Measurements from ENCODE around the gene TMEM14C.
A peak's percentile ranks its signal among the peaks of the same experiment; 100 is the strongest.

TMEM14C gene

DNA sequence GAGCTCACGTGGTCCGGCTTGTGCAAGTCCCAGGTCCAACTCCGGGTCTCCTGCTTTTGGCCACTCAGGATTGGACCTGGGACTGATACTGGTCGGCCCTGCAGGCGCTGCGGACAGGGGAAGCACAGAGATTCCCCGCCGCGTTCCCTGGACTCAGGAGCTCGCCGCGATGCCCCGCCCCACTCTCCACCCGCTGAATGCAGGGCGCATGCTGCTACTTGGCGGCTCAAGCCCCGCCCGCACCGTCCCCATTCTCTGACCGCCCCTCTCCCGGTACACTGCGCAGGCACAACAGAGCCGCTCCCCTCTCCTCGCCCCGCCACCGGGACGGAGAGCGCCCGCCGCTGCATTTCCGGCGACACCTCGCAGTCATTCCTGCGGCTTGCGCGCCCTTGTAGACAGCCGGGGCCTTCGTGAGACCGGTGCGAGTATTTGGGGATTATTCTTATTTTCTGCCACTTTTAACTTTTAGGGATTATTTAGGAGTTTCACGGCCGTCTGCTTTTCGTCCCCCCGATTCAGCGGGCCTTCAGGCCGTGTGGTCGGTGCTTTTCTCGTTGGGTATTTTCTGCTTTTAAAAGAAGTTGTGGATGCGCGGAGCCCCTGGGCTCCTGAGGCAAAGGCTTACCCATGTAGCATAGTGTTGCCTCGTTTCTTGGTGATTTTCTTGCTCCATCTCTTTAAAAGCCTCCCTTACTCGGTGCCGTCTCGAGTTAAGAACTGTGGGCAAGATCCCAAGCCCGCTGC is at the start of gene TMEM14C:
TSS of gene TMEM14C (plus strand) at position 251 of the 747 bp plus-strand sequence. CDS start 1,544 bp downstream, outside the sequence.
- peak; percentile 94 for DNase-seq (ENCODE audit: low spot score)

DNA sequence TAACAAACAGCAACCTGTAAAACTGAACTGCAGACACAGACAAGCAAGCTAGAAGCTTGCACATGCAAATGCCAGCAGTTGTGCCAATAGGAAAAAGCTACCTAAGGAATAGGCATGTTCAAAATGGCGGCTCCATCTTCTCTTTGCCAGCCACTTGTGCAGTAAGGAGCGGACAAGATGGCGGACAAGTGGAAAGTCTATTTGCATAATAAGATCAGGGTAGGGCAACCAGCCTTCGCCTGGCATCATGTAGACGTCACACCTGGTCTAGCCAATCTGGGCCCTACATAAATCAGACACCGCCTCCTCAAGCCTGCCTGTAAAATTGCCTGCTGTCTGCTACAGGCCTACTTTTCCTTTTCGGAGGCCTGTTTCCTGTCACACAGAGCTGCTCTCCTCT is 46.5 kb upstream of the TMEM14C start:
- no peak for DNase-seq (ENCODE audit: low spot score)

DNA sequence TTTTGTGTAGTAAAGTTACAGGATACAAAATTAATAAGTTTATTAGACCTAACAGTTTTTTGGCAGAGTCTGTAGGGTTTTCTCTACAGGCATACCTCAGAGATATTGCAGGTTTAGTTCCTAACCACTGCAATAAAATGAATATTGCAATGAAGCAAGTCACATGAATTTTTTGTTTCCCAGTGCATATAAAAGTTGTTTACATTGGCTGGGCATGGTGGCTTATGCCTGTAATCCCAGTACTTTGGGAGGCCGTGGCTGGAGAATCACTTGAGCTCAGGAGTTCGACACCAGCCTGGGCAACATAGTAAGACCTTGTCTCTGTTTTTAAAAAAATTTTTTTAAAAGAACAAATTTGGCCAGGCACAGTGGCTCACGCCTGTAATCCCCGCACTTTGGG is 44.4 kb upstream of the TMEM14C start:
- no peak for DNase-seq (ENCODE audit: low spot score)

DNA sequence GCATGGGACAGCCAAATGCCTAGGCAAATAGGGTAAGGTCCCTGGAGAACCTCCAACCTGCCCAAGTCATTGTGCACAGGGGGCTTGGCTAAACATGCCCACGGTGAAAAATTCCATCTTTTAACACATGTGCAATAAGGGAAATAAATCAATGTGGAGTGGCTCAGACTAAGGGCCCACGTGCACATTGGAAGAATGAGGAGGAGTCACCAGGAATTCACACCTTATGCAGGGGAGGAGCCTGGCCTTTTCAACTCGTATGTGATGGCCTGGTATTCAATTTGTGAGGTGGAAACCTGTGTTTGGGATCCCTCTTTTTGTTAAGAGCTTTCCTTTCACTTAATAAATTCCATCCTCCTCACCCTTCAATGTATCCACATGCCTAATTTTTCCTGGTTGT is 41.1 kb upstream of the TMEM14C start:
- DNase-seq (ENCODE audit: low spot score) = no peak

DNA sequence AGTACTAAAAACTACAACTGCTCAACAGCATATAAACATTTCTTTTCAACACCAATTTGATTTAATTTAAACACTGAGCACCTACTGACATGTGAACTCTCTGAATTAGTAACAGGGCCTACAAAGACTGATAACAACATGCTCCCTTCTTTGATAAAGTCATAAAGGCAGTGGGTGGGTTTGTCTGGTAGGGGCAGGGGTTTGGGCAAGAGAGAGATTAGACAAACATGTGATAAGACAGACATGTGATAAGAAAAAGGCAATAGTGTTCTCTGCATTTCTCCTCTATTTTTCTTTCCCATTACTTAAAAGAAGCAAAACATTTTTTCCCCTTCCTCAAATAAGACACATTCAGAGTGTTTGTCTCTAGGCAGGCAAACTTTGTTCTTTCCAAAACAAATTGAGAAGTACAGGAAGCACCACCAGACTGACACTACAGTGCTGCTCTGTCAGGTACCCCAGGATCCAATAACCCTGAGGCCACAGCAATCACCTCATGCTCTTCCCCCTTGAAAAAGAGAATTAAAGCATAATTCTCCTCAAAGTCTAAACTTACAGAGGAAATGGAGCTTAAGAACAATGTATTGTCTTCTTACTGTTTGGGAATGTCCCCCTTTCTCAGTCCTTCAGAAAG is 40.4 kb upstream of the TMEM14C start:
- no peak for DNase-seq (ENCODE audit: low spot score)

DNA sequence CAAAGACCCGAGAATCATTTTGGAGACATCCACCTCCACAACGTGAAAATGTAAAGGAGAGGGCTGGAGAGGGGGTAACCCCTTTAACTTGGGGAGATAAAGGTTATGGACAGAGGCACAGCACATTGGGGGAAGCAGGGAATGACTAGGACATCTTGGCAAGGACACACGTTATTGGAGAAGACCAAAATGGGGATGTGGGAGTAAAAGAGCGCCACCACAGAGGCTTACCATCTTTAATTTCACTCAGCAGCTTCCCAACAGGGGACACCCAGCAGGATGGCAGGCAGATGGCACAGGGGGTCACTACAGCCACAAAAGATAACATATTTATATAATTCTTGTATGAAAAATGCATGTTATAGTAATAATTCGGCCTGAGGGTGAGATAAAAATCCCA is 38.3 kb upstream of the TMEM14C start:
- DNase-seq (ENCODE audit: low spot score) = no peak

DNA sequence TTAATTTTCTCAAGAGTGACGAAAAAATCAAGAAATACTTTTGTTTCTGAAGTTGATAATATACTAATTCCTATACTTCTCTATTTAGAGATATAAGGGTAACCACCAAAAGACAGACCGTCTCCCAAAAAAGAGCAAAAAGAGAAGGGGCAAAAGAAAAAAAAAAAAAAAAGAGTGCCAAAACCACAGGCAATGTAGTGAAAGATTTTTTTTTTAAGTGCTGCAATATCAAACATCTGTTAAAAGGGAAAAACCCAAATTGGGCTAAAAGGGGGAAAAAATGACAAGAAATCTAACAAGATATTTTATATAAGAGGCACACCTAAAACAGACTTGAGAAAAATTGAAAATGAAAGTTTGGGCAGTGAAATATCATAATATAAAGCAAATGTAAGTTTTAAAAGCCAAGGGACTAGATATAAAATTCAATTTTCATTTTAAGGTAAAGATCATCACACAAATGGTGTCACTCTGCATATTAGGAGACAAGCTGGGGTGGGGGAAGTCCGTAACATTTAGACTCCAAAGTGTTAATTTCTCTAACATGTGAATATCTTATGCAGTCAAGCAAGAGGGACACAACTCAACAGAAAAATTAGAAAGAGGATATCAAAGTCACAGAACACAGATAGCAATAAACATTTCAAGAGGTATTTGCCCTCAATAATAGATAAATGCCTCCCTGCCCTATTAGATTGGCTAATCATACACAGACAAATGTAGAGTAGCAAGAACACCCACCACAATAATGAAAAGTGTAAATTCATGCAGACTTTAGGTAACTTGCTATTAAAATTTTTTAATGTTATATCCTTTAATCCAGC is 37.6 kb upstream of the TMEM14C start:
- no peak for DNase-seq (ENCODE audit: low spot score)

DNA sequence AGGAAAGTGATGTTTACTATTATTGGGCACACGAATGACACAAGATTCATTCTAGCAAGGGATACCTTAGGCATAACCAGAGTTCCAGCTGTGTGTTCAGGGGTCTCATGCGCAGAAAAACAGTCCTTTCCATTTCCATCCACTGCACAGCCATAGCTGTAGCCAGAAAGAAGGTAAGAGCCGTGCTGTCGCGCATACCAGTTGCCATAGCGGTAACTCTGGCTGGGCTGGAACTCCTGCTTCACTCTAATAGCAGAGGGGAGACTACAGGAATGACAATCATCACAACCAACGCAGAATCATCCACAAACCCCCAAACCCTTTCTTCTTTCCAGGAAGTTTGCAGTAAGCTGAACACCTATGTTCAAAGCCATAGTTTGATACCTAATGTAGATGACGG is 36.0 kb upstream of the TMEM14C start:
- no peak for DNase-seq (ENCODE audit: low spot score)

DNA sequence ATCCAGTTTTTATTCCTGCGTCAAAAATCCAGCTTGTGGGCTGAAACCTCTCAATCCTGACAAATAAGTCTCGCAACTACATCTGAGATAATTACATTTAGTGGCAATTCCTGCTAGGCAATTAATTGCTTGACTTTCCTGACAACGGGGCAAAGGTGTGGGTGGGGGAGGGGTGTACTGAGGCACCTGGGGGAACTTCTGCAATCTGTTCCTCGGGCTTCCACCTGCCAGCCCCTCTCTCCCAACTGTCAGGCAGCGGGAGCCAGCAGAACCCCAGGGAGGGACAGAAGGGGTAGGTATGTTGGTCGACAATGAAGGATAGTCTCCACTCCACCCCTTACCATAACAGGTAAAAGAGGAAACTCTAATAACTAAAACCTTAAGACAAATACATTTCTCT is 35.3 kb upstream of the TMEM14C start:
- DNase-seq (ENCODE audit: low spot score) = no peak

DNA sequence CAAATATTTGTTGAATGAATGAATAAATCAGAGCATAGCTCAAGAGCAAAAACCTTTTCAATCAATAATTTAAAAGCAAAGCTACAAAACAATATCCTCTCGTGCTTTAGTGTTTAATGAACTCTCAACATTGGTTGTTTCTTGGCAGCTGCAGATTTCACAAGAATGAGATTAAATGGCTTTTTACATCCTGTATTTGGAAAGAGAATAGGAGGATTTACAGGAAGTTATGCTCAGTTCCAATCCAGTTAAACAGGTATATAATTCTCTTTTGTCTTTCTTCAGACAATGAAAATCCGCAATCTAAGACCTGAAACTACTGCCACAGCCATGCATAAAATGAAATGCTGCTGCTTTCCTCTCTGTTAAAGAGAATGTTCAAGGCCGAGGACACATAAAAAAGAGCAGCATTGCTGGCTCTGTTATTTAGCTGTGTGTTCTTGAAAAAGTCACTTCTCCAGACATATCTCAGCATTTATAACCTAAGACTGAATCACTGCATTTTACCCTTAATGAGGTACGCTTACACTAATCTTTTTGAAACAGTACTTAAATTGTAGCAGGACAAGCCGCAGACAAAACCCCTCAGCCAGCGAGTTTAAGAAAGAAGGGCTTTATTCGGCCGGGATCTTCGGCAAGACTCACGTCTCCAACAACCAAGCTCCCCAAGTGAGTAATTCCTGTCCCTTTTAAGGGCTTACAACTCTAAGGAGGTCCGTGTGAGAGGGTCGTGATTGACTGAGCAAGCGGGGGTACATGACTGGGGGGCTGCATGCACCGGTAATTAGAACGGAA is 32.0 kb upstream of the TMEM14C start:
- DNase-seq (ENCODE audit: low spot score) = no peak

DNA sequence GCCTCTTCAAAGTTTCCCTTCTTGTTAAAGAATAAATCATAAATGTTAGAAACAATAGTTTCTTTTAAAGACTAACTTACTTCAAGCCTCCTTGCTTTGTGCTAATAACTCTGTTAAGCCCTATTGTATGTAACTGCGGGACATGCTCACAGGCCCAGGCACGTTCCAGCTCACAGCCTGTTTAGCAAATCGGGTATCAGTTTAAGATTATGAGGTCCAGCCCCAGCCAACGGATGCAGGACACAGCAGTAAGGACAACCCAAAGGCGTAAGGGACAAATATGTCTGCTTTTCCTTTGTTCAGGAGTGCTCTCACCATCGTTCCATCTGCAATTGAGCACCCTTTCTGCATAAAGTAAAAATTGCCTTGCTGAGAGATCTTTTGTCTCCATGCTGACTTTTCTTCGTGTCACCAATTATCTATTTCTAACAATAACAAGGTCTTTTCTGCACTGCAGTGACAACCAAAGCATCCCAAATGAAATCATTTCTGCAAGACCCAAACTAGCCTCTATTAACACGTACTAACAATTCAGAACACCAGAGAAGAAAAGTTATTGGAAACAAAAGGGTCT is 29.8 kb upstream of the TMEM14C start:
- no peak for DNase-seq (ENCODE audit: low spot score)

DNA sequence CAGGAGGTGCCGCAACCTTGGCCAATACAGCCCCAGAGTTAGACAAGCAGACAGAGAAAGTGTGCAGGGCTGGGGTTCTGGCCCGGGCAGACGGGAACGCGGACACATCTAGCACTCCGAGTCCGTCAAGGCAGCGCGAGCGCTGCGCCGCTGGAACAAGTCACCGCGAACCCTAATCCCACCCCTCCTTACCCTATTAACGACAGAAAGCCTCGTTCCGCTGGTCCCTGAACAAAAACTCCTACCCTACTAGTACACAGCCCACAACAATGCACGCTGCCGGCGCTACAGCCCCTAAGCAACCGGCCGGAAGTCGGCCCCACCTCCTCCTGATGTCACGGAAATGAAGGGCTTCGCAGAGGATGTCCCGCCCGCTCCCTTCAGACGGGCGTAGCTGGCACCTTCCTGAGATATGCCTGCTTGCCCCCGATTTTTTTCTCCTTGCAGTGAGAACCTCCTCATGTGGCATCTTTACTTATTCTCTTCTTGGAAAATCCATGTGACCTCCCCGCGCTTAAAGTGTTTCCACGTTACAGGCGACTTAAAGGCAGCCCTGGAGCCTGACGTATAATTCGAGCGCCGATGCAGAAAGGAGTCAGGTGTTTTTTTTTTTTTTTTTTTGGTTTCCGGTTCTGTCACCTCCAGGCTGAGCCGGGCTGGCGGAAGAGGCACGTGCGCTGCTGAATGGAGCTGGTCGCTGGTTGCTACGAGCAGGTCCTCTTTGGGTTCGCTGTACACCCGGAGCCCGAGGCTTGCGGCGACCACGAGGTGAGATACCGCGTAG is 28.4 kb upstream of the TMEM14C start, which contains the start of the genes C6orf52 and PAK1IP1:
TSS of gene C6orf52 (minus strand) at position 315 of the 784 bp plus-strand sequence. CDS start 7,066 bp downstream, outside the sequence.
TSS of gene PAK1IP1 (plus strand) at position 671 of the 784 bp plus-strand sequence. CDS start at position 685, 14 bp downstream.
- DNase-seq (ENCODE audit: low spot score) = peak; percentile 97

DNA sequence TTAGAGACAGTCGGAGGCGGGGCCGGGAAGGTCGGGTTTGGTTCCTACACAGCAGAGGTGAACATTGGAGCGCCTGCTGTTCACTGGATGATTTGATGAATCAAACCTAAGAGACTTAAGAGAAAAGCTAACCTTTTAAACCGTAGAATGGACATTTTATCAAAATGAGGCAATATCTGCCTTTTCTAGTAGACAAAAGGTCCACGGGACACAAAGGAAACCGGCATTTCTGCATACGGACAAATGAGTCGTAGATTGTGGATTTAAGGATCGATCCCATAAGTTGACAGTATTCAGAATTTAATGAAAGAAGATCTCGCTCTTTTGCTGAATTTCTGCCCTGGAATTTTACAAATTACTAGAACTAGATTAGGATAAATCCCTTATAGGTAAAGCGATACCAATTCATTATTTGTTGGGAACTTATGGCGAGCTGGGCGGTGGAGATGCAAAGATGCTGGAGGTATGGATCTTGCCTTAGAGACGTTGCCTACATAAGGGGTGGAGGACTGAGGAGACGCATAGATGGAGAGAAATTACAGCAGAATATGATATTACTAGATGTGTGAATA is 27.7 kb upstream of the TMEM14C start:
- no peak for DNase-seq (ENCODE audit: low spot score)

DNA sequence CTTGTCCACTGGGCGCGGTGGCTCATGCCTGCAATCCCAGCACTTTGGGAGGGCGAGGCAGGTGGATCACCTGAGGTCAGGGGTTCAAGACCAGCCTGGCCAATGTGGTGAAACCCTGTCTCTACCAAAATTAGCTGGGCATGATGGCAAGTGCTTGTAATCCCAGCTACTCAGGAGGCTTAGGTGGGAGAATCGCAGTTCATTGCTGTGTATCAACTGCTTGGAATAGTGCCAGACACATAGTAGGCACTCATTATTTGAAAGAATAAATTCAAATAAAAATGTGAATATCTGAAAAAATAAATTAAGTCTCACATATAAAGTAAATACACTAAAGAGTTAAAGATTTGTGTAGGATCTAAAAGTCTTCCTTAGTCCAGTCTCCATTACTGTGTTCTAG is 26.2 kb upstream of the TMEM14C start:
- DNase-seq (ENCODE audit: low spot score) = no peak

DNA sequence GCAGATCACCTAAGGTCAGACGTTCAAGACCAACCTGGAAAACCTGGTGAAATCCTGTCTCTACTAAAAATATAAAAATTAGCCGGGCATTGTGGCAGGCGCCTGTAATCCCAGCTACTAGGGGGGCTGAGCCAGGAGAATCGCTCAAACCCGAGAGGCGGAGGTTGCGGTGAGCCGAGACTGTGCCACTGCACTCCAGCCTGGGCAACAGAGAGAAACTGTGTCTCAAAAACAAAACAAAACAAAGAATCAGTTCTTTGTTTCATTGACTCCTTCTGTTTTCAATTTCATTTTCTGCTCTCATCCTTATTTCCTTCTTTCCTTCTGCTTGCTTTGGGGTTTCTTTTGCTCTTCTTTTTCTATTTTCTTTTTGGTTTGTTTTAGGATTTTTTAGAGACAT is 8.9 kb upstream of the TMEM14C start:
- DNase-seq (ENCODE audit: low spot score) = no peak

DNA sequence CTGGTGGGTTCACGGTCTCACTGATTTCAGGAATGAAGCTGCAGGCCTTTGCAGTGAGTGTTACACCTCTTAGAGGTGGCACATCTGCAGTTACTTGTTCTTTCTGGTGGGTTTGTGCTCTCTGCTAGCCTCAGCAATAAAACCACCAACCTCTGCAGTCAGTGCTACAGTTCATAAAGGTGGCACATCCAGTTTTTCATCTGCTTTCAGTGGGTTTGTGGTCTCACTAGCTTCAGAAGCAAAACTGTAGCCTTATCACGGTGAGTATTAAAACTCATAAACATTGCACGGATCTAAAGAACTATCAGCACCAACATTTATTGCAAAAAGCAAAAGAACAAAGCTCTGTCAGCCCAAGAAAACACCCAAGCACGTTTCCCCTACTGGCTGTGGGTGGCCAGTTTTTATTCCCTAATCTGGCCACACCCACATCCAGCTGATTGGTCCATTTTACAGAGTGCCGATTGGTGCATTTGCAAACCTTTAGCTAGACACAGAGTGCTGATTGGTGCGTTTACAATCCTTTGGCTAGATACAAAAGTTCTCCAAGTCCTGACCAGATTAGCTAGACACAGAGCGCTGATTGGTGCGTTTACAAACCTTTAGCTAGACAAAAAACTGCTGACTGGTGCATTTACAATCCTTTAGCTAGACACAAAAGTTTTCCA is 3.4 kb upstream of the TMEM14C start:
- no peak for DNase-seq (ENCODE audit: low spot score)

DNA sequence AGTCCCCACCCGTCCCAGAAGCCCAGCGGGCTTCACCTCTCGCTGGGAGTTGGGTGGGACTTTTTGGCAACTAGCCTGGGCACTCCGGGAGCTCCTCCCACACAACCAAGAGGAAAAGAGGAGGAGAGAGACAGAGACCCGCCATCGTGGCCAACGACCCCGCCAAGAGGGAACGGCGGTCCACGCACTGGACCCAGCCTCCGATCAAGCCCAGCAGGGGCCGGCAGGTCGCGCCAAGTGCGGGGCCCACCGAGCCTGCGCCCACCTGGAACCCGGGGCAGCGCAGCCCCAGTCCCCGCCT is 3.0 kb upstream of the TMEM14C start:
- no peak for DNase-seq (ENCODE audit: low spot score)

DNA sequence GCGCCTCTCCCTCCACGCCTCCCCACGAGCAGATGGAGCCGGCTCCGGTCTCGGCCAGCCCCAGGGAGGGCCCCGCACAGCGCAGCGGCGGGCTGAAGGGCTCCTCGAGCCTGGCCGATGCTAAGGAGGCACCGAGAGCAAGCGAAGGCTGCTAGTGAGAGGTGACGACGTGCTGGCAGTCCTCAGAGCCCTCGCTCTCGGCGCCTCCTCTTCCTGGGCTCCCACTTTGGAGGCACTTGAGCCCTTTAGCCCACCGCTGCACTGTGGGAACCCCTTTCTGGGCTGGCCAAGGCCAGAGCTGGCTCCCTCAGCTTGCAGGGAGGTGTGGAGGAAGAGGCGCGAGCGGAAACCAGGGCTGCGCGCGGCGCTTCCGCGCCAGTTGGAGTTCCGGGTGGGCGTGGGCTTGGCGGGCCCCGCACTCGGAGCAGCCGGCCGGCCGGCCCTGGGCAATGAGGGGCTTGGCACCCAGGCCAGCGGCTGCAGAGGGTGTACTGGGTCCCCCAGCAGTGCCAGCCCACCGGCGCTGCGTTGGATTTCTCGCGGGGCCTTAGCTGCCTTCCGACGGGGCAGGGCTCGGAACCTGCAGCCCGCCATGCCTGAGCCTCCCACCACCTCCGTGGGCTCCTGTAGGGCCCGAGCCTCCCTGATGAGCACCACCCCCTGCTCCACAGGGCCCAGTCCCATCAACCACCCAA is 2.5 kb upstream of the TMEM14C start:
- no peak for DNase-seq (ENCODE audit: low spot score)

Measured in pons (tissue), 1 donor.